KMS-11 (cell line): Measurements from ENCODE around the gene QPCT.

Experiments
- H2AFZ ChIP-seq: fragments of 200-600 bp; sonication (generic); 2 replicates; pipeline ENCODE4 v1.6.1; 2016; ENCODE audit warnings: antibody characterized with exemption, mixed run types, low read depth
- H3K27ac ChIP-seq: fragments of 200-600 bp; sonication (generic); 2 replicates; pipeline ENCODE4 v1.6.1; 2016; ENCODE audit warnings: mild to moderate bottlenecking, mixed run types
- H3K27me3 ChIP-seq: fragments of 200-600 bp; sonication (generic); 2 replicates; pipeline ENCODE4 v1.6.1; 2017; ENCODE audit warnings: mild to moderate bottlenecking, low read depth, mixed run types, moderate library complexity; ENCODE audit not compliant: insufficient read depth
- H3K36me3 ChIP-seq: fragments of 200-600 bp; sonication (generic); 2 replicates; pipeline ENCODE4 v1.6.1; 2017; ENCODE audit warnings: mild to moderate bottlenecking, mixed run types; ENCODE audit not compliant: insufficient read depth
- H3K4me1 ChIP-seq: fragments of 200-600 bp; sonication (generic); 2 replicates; pipeline ENCODE4 v1.6.1; 2016; ENCODE audit warnings: mild to moderate bottlenecking, low read depth, mixed run types; ENCODE audit not compliant: poor library complexity, severe bottlenecking
- H3K4me2 ChIP-seq: fragments of 200-600 bp; sonication (generic); 2 replicates; pipeline ENCODE4 v1.7.0; 2016; ENCODE audit warnings: mild to moderate bottlenecking, mixed run types
- H3K4me3 ChIP-seq: fragments of 200-600 bp; sonication (generic); IDR thresholded peaks from 2 replicates; pipeline ENCODE4 v1.6.1; 2017; ENCODE audit warnings: low read depth, low read length, mixed read lengths; ENCODE audit not compliant: insufficient read depth
- H3K79me2 ChIP-seq: fragments of 200-600 bp; sonication (generic); 2 replicates; pipeline ENCODE4 v1.6.1; 2016; ENCODE audit warnings: low read depth, mixed run types; ENCODE audit not compliant: insufficient read depth
- H3K9ac ChIP-seq: fragments of 200-600 bp; sonication (generic); 2 replicates; pipeline ENCODE4 v1.6.1; 2016; ENCODE audit warnings: mild to moderate bottlenecking, mixed run types
- H4K20me1 ChIP-seq: fragments of 200-600 bp; sonication (generic); 2 replicates; pipeline ENCODE4 v1.6.1; 2016; ENCODE audit warnings: mild to moderate bottlenecking, mixed run types; ENCODE audit not compliant: insufficient read depth
- TF ChIP-seq, protein P1 (sequence below): fragments of 200-600 bp; sonication (generic); conservative IDR thresholded peaks from 2 replicates; pipeline ENCODE4 v1.6.1; 2017; ENCODE audit warnings: low read depth, mild to moderate bottlenecking, antibody characterized with exemption, low read length, moderate library complexity, mixed read lengths

QPCT gene

DNA sequence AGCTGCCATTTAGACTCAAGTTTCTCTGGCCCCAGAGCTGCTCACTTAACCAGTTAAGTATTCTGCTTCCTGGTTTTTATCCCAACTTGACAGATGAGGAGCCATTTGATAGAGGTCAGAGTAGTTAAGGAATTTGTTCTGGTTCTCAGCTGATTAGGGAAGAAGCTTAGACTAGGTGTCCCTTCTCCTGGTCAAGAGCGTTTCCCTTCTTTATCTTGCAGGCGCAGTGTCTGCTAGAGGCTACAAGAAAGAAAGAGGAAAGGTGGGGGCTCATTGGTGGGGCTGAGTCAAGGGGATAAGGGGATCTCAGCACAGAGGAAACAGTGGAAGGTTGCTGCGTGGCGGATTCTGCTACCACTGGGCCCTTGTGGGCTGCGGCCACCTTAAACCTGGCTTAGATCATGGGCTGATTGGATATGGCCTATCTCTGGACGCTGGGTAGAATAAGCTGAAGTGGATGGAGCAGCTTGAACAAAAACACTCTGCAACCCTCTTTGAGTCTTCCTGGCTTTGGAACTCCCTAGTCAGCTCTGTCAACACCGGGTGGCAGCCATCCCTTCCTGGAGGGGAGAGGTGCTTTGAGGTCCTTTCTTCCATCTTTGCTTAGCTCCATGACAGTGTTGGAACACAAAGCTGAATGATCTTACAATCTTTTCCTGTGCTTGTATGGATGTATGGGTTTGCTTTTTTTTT is 70.8 kb downstream of the QPCT start:
- TF ChIP-seq, protein P1, sequence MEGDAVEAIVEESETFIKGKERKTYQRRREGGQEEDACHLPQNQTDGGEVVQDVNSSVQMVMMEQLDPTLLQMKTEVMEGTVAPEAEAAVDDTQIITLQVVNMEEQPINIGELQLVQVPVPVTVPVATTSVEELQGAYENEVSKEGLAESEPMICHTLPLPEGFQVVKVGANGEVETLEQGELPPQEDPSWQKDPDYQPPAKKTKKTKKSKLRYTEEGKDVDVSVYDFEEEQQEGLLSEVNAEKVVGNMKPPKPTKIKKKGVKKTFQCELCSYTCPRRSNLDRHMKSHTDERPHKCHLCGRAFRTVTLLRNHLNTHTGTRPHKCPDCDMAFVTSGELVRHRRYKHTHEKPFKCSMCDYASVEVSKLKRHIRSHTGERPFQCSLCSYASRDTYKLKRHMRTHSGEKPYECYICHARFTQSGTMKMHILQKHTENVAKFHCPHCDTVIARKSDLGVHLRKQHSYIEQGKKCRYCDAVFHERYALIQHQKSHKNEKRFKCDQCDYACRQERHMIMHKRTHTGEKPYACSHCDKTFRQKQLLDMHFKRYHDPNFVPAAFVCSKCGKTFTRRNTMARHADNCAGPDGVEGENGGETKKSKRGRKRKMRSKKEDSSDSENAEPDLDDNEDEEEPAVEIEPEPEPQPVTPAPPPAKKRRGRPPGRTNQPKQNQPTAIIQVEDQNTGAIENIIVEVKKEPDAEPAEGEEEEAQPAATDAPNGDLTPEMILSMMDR: no peak
- peaks cover 29% of the 10 kb centered on the region for H3K4me1 ChIP-seq
- peak overlapping the region; percentile 24; the same call in 1 of the 2 replicates for H2AFZ ChIP-seq
- H3K79me2 ChIP-seq: no peaks in the 10 kb centered on the region
- H3K27ac ChIP-seq: no peak overlapping the region
- H3K4me2 ChIP-seq: no peak overlapping the region; the same call in 1 of the 2 replicates
- no peaks in the 10 kb centered on the region for H4K20me1 ChIP-seq
- no peak overlapping the region for H3K4me3 ChIP-seq
- no peaks in the 10 kb centered on the region for H3K27me3 ChIP-seq
- H3K9ac ChIP-seq: no peak overlapping the region
- no peaks in the 10 kb centered on the region for H3K36me3 ChIP-seq

DNA sequence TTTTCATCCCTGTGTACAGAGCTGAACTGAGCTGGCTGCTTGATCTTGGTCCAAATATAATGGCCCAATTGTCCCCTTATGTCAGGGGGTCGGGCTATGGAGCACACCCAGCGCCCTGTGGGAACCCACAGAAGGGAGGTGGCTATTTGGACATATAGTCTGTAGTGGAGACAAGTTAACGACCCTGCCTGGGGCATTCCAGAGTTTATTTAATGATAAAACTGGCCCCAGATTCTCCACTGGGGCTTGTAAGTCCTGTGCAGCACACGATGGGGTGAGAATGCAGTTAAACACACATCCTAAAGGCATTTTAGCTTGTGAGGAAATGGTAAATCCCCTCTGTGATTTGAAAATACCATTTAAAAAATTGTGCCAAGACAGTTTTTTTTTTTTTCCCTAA is 72.9 kb downstream of the QPCT start:
- TF ChIP-seq, protein P1: no peak
- Histone ChIP-seq H3K9ac (no peak overlapping the region), H3K27me3 (no peaks in the 10 kb centered on the region), H2AFZ (no peak overlapping the region), H3K36me3 (no peaks in the 10 kb centered on the region), H3K79me2 (no peaks in the 10 kb centered on the region), H3K4me3 (no peak overlapping the region), H4K20me1 (no peaks in the 10 kb centered on the region), H3K4me1 (peaks cover 23% of the 10 kb centered on the region), H3K4me2 (no peak overlapping the region), H3K27ac (no peak overlapping the region)

DNA sequence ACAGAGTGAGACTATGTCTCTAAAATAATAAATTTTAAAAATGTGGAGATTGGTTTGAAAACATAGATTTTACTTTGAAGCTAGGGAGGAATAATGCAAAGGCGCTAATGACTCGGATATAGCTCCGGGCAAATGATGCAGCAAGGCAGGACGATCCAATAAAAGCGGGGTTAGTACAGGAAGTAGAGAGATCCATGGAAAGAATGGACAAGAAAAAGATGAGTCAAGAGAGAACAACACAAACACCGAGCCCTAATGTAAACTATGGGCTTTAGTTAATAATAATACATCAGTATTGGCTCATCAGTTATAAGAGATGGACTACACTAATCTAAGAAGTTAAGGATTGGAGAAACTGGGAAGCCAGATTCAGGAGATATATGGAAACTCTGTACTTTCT is 74.5 kb downstream of the QPCT start:
- H3K4me2 ChIP-seq: no peak overlapping the region
- no peaks in the 10 kb centered on the region for H4K20me1 ChIP-seq
- H3K4me1 ChIP-seq: peaks cover 9% of the 10 kb centered on the region
- no peak overlapping the region for H3K4me3 ChIP-seq
- H3K79me2 ChIP-seq: no peaks in the 10 kb centered on the region
- H3K27ac ChIP-seq: no peak overlapping the region
- no peaks in the 10 kb centered on the region for H3K36me3 ChIP-seq
- H2AFZ ChIP-seq: no peak overlapping the region
- H3K27me3 ChIP-seq: no peaks in the 10 kb centered on the region
- H3K9ac ChIP-seq: no peak overlapping the region
- TF ChIP-seq, protein P1: no peak

DNA sequence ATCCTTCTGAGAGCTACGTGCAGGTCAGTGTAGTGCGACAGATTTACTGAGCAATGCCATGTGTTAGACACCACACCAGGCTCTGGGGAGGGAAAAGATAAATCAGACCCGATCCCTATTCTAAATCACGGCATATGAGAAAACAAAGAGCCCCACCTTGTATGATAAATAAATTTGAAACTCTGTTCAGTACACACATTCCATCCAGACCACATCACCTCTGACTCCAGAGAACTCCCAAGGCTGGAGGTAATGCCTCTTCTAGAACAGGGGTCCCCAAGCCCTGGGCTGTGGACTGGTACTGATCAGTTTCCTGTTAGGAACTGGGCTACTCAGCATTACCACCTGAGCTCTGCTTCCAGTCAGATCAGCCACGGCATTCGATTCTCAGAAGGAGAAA is 77.3 kb downstream of the QPCT start:
- TF ChIP-seq, protein P1: no peak
- Histone ChIP-seq H2AFZ (no peak overlapping the region), H3K4me3 (no peak overlapping the region), H3K27me3 (no peaks in the 10 kb centered on the region), H3K9ac (no peak overlapping the region), H3K27ac (no peak overlapping the region), H3K79me2 (no peaks in the 10 kb centered on the region), H3K4me1 (no peaks in the 10 kb centered on the region), H4K20me1 (no peaks in the 10 kb centered on the region), H3K4me2 (no peak overlapping the region), H3K36me3 (no peaks in the 10 kb centered on the region)
